HCT116 (cell line): Measurements from ENCODE around the gene DNLZ. TPM values are rescaled to one million over a fixed set of nuclear protein-coding genes. Genes with fewer than 3 reads are reported as not detected.
A peak's percentile ranks its signal among the peaks of the same experiment; 100 is the strongest.

Experiments used
- ATAC-seq: fragments of 200-7000 bp; cut with Tn5 transposase; 2 replicates; pipeline ENCODE4 v1.9.1; 2020; ENCODE audit warnings: mild to moderate bottlenecking, moderate library complexity
- BruUV-seq: library from RNA; stranded (reverse); fragments of 400-500 nt; replicated peaks from 2 replicates; lab custom pipeline; 2021; lab: Mats Ljungman, UMichigan
- CTCF ChIA-PET: fragments of 300-600 bp; sonication (Branson Sonifier 250); formaldehyde crosslinking; loops from one replicate; lab custom pipeline; 2021; ENCODE audit warnings: antibody characterized with exemption; lab: Charles Lee
- POLR2A ChIA-PET: fragments of 300-600, 350-600 bp; sonication (Branson Sonifier 250); formaldehyde crosslinking; loops from one replicate; lab custom pipeline; 2021; ENCODE audit warnings: antibody characterized with exemption; lab: Charles Lee
- RAD21 ChIA-PET, 2 experiments: fragments of 300-600 bp; sonication (Branson Sonifier 250); formaldehyde crosslinking; loops; one replicate each; lab custom pipeline; 2023; ENCODE audit warnings: low total read pairs in 2 of 2; ENCODE audit not compliant: uncharacterized antibody in 2 of 2, unreplicated experiment in 2 of 2, low non-redundant PET in 1 of 2; lab: Charles Lee
- DNase-seq: peaks from one replicate; pipeline ENCODE4 v3.0.0-alpha.2; 2010; ENCODE audit warnings: low read depth, low spot score
- H2AFZ ChIP-seq: fragments of 200-600 bp; shearing (Covaris generic), sonication (generic); 2 replicates; pipeline ENCODE4 v1.6.1; 2017; ENCODE audit warnings: low read depth, mixed run types, mixed read lengths, antibody characterized with exemption, low read length; ENCODE audit not compliant: poor library complexity, severe bottlenecking
- H3K27ac ChIP-seq: 2 replicates; pipeline ENCODE4 v1.5.1; 2012; ENCODE audit warnings: low read depth, low read length
- H3K27me3 ChIP-seq: fragments of 200-600 bp; sonication (generic); 2 replicates; pipeline ENCODE4 v1.6.1; 2016; ENCODE audit warnings: mixed run types, low read length, mixed read lengths; ENCODE audit not compliant: insufficient read depth
- H3K36me3 ChIP-seq, 2 experiments: fragments of 200-500 bp in 1 of 2; fragments of 200-600 bp in 1 of 2; sonication (Bioruptor generic) in 1 of 2; sonication (generic) in 1 of 2; 2 replicates each; pipeline versions ENCODE4 v1.5.1 to v1.6.1; 2014 to 2016; ENCODE audit warnings: low read length in 2 of 2, inconsistent platforms in 1 of 2, mixed read lengths in 1 of 2, mixed run types in 1 of 2; ENCODE audit not compliant: insufficient read depth in 2 of 2, control insufficient read depth in 1 of 2
- H3K4me1 ChIP-seq, 2 experiments: fragments of 200-600 bp in 1 of 2; sonication (generic) in 1 of 2; 2 replicates each; pipeline versions ENCODE4 v1.5.1 to v1.6.1; 2012 to 2017; ENCODE audit warnings: low read length in 2 of 2, inconsistent platforms in 1 of 2, mild to moderate bottlenecking in 1 of 2, mixed read lengths in 1 of 2, mixed run types in 1 of 2, moderate library complexity in 1 of 2; ENCODE audit not compliant: insufficient read depth in 2 of 2, control insufficient read depth in 1 of 2
- H3K4me2 ChIP-seq: fragments of 200-600 bp; sonication (generic); 2 replicates; pipeline ENCODE4 v1.6.1; 2017; ENCODE audit warnings: mixed run types, low read length, mixed read lengths
- H3K4me3 ChIP-seq, 2 experiments: fragments of 200-600 bp in 1 of 2; sonication (generic) in 1 of 2; replicated peaks in 1 of 2; 2 replicates each; pipeline ENCODE4 v1.5.1; 2011 to 2016; ENCODE audit warnings: low read length in 2 of 2, control low read depth in 1 of 2, low read depth in 1 of 2, mild to moderate bottlenecking in 1 of 2, mixed read lengths in 1 of 2, mixed run types in 1 of 2
- H3K79me2 ChIP-seq: fragments of 200-600 bp; sonication (generic); 2 replicates; pipeline ENCODE4 v1.6.1; 2017; ENCODE audit warnings: mild to moderate bottlenecking, mixed run types, low read length, moderate library complexity, mixed read lengths; ENCODE audit not compliant: insufficient read depth
- H3K9ac ChIP-seq: fragments of 200-600 bp; sonication (generic); 2 replicates; pipeline ENCODE4 v1.6.1; 2016; ENCODE audit warnings: low read length, mixed read lengths
- H3K9me2 ChIP-seq: fragments of 200-600 bp; sonication (generic), shearing (Covaris generic); 2 replicates; pipeline ENCODE4 v1.6.1; 2017; ENCODE audit warnings: mixed run types, mild to moderate bottlenecking, moderate library complexity; ENCODE audit not compliant: insufficient read depth
- H3K9me3 ChIP-seq, 2 experiments: fragments of 200-500 bp in 1 of 2; fragments of 200-600 bp in 1 of 2; sonication (Bioruptor generic) in 1 of 2; sonication (generic) in 1 of 2; 2 replicates each; pipeline ENCODE4 v1.6.1; 2014 to 2017; ENCODE audit warnings: low read length in 2 of 2, mixed read lengths in 2 of 2, inconsistent platforms in 1 of 2, low read depth in 1 of 2, mild to moderate bottlenecking in 1 of 2, mixed run types in 1 of 2, moderate library complexity in 1 of 2; ENCODE audit not compliant: control insufficient read depth in 1 of 2, insufficient read depth in 1 of 2
- H4K20me1 ChIP-seq: fragments of 200-600 bp; sonication (generic), shearing (Covaris generic); 2 replicates; pipeline ENCODE4 v1.6.1; 2017; ENCODE audit warnings: mixed run types, mild to moderate bottlenecking, moderate library complexity; ENCODE audit not compliant: insufficient read depth
- CBX3 ChIP-seq: IDR thresholded peaks from 2 replicates; pipeline ENCODE4 v1.6.1; 2012; ENCODE audit warnings: low read depth
- EGR1 ChIP-seq: IDR thresholded peaks from 2 replicates; pipeline ENCODE4 v1.6.1; 2012; ENCODE audit warnings: low read depth
- ELF1 ChIP-seq: IDR thresholded peaks from 2 replicates; pipeline ENCODE4 v1.6.1; 2012; ENCODE audit warnings: low read depth, borderline replicate concordance
- EZH2phosphoT487 ChIP-seq: fragments of 200-600 bp; IDR thresholded peaks from 2 replicates; pipeline ENCODE4 v1.6.1; 2018; ENCODE audit warnings: antibody characterized with exemption, borderline replicate concordance
- FOSL1 ChIP-seq: IDR thresholded peaks from 2 replicates; pipeline ENCODE4 v1.6.1; 2012; ENCODE audit warnings: low read depth
- POLR2AphosphoS5 ChIP-seq: IDR thresholded peaks from 2 replicates; pipeline ENCODE4 v1.6.1; 2011; ENCODE audit warnings: mild to moderate bottlenecking, low read depth, low read length, moderate library complexity
- RAD21 ChIP-seq: IDR thresholded peaks from 2 replicates; pipeline ENCODE4 v1.6.1; 2012; ENCODE audit warnings: low read depth, mild to moderate bottlenecking
- TCF7L2 ChIP-seq: IDR thresholded peaks from 2 replicates; pipeline ENCODE4 v1.7.0; 2011; ENCODE audit warnings: borderline replicate concordance, inconsistent platforms; ENCODE audit not compliant: insufficient read depth, insufficient read length; ENCODE audit errors: extremely low read depth
- ZBTB33 ChIP-seq: IDR thresholded peaks from 2 replicates; pipeline ENCODE4 v1.6.1; 2011; ENCODE audit warnings: mild to moderate bottlenecking, low read length, moderate library complexity; ENCODE audit not compliant: insufficient replicate concordance; ENCODE audit errors: extremely low read depth
- ZFX ChIP-seq: fragments of 450-650 bp; IDR thresholded peaks from 2 replicates; pipeline ENCODE4 v1.6.1; 2017
- intact Hi-C: fragments of 100-400 bp; cut with micrococcal nuclease; formaldehyde crosslinking; loops from 2 replicates; pipeline ENCODE4 v1.10.0; 2022
- total RNA-seq: library from RNA; stranded (reverse); gene quantifications from one replicate; pipeline ENCODE4 v1.2.1, GENCODE V29; 2021; ENCODE audit not compliant: unreplicated experiment

DNLZ gene
- total RNA-seq, 1 experiment from 2014 or later = 21.9 TPM

GRCh38 chr9:136386018-136386417 lies 22.5 kb upstream of the DNLZ start:
- Histone ChIP-seq H3K4me1 (no peaks in the 10 kb centered on the region), H3K27ac (no peak overlapping the region)
- intact Hi-C loops = no loop called here
- POLR2A ChIA-PET = no interaction called here
- TF ChIP-seq ZFX = no peak
- no peak for TF ChIP-seq TCF7L2
- no peak for TF ChIP-seq CBX3
- TF ChIP-seq RAD21 = no peak
- TF ChIP-seq ELF1 = no peak
- no peak for TF ChIP-seq EZH2phosphoT487
- no peak for TF ChIP-seq EGR1
- TF ChIP-seq POLR2AphosphoS5 = no peak
- no peak for TF ChIP-seq FOSL1
- no peak for TF ChIP-seq ZBTB33
- TF ChIP-seq, all 23 proteins: peak for 0
- Histone ChIP-seq H3K36me3 (peaks cover 31 to 39% of the 10 kb centered on the region in 2 experiments; a peak in 3 of 4 replicates), H2AFZ (no peak overlapping the region), H4K20me1 (no peaks in the 10 kb centered on the region), H3K4me2 (no peak overlapping the region), H3K4me3 (no peak overlapping the region), H3K9me2 (no peaks in the 10 kb centered on the region), H3K27me3 (no peaks in the 10 kb centered on the region), H3K9me3 (no peaks in the 10 kb centered on the region), H3K79me2 (no peaks in the 10 kb centered on the region; the same call in 1 of the 2 replicates), H3K9ac (no peak overlapping the region)
- ChIA-PET RAD21 (no interaction called here), CTCF (no interaction called here)
- no peak for DNase-seq
- TSS peak; percentile 40 for BruUV-seq
- ATAC-seq = no peak
